Activated naive CD4-positive, alpha-beta T cell treated with anti-CD3 and anti-CD28 coated beads, Interleukin-2, amount 50 U/mL, for 72 hours (primary cell): ENCODE results near the gene KCTD1. TPM values are rescaled to one million over a fixed set of nuclear protein-coding genes. Genes with fewer than 3 reads are reported as not detected.

Experiments
- ATAC-seq, 2 donors: fragments of 150-1000 bp; cut with Tn5 transposase; 2 replicates each; pipeline ENCODE4 v1.10.0; 2021; ENCODE audit warnings: mild to moderate bottlenecking in 2 of 2, moderate library complexity in 2 of 2
- DNase-seq, 2 donors: peaks; one replicate each; pipeline ENCODE4 v3.0.0; 2021 to 2022; ENCODE audit warnings: low spot score in 2 of 2
- H3K27ac Mint-ChIP-seq, 2 donors: one replicate each; pipeline ENCODE4 v1.8.0; 2022; ENCODE audit warnings: mild to moderate bottlenecking in 2 of 2, mixed read lengths in 2 of 2
- H3K36me3 Mint-ChIP-seq, 2 donors: one replicate each; pipeline ENCODE4 v1.8.0; 2022; ENCODE audit warnings: mixed read lengths in 2 of 2
- H3K9me3 Mint-ChIP-seq, 2 donors: one replicate each; pipeline ENCODE4 v1.8.0; 2022; ENCODE audit warnings: mixed read lengths in 2 of 2
- total RNA-seq, 2 donors: library from RNA; stranded (reverse); gene quantifications; one replicate each; pipeline ENCODE4 v1.2.3, GENCODE V29; 2022

Gene KCTD1
- total RNA-seq, 2 donors from 2014 or later = 1.4 to 4.5 TPM

- no peak for DNase-seq
- no peaks in the 10 kb centered on the region for H3K36me3 Mint-ChIP-seq
- H3K27ac Mint-ChIP-seq = no peak overlapping the region
- no peak for ATAC-seq
- no peaks in the 10 kb centered on the region for H3K9me3 Mint-ChIP-seq
Measured at GRCh38 chr18:26477828-26478466, 70.4 kb downstream of the KCTD1 start.

- Mint-ChIP-seq H3K36me3 (no peaks in the 10 kb centered on the region), H3K27ac (no peak overlapping the region), H3K9me3 (no peaks in the 10 kb centered on the region)
- ATAC-seq = no peak
- DNase-seq = no peak
Measured at GRCh38 chr18:26476697-26477096, 71.7 kb downstream of the KCTD1 start.

- no peaks in the 10 kb centered on the region for H3K9me3 Mint-ChIP-seq
- no peak overlapping the region for H3K27ac Mint-ChIP-seq
- H3K36me3 Mint-ChIP-seq = no peaks in the 10 kb centered on the region
- ATAC-seq (no peak), DNase-seq (no peak)
Measured at GRCh38 chr18:26474542-26474941, 73.8 kb downstream of the KCTD1 start.

GRCh38 chr18:26473672-26474071 lies 74.7 kb downstream of the KCTD1 start:
- H3K9me3 Mint-ChIP-seq = no peaks in the 10 kb centered on the region
- no peak for DNase-seq
- no peak for ATAC-seq
- H3K36me3 Mint-ChIP-seq = no peaks in the 10 kb centered on the region
- H3K27ac Mint-ChIP-seq = no peak overlapping the region

- no peak for DNase-seq
- no peaks in the 10 kb centered on the region for H3K9me3 Mint-ChIP-seq
- no peak for ATAC-seq
- H3K36me3 Mint-ChIP-seq = no peaks in the 10 kb centered on the region
- H3K27ac Mint-ChIP-seq = peak overlapping the region in 1 of 2 donors; percentile 33
Measured at GRCh38 chr18:26471826-26472225, 76.5 kb downstream of the KCTD1 start.

- H3K36me3 Mint-ChIP-seq = no peaks in the 10 kb centered on the region
- H3K27ac Mint-ChIP-seq = peak overlapping the region in 1 of 2 donors; percentile 5
- DNase-seq (no peak), ATAC-seq (no peak)
- no peaks in the 10 kb centered on the region for H3K9me3 Mint-ChIP-seq
Measured at GRCh38 chr18:26471027-26471426, 77.3 kb downstream of the KCTD1 start.

- Mint-ChIP-seq H3K27ac (no peak overlapping the region), H3K9me3 (no peaks in the 10 kb centered on the region), H3K36me3 (no peaks in the 10 kb centered on the region)
- ATAC-seq = no peak
- no peak for DNase-seq
Measured at GRCh38 chr18:26470011-26470637, 78.2 kb downstream of the KCTD1 start.

- H3K27ac Mint-ChIP-seq = no peak overlapping the region
- no peaks in the 10 kb centered on the region for H3K9me3 Mint-ChIP-seq
- DNase-seq = no peak
- no peak for ATAC-seq
- no peaks in the 10 kb centered on the region for H3K36me3 Mint-ChIP-seq
Measured at GRCh38 chr18:26468931-26469340, 79.4 kb downstream of the KCTD1 start.

- Mint-ChIP-seq H3K27ac (no peak overlapping the region), H3K36me3 (no peaks in the 10 kb centered on the region), H3K9me3 (no peaks in the 10 kb centered on the region)
- DNase-seq = no peak
- no peak for ATAC-seq
Measured at GRCh38 chr18:26466026-26466425, 82.3 kb downstream of the KCTD1 start.

GRCh38 chr18:26465431-26465830 lies 82.9 kb downstream of the KCTD1 start:
- ATAC-seq = no peak
- Mint-ChIP-seq H3K27ac (no peak overlapping the region), H3K36me3 (no peaks in the 10 kb centered on the region), H3K9me3 (no peaks in the 10 kb centered on the region)
- no peak for DNase-seq

GRCh38 chr18:26464128-26465011 lies 84.0 kb downstream of the KCTD1 start:
- DNase-seq (no peak), ATAC-seq (no peak)
- no peaks in the 10 kb centered on the region for H3K36me3 Mint-ChIP-seq
- H3K27ac Mint-ChIP-seq = peak overlapping the region; percentile 55 to 72
- no peaks in the 10 kb centered on the region for H3K9me3 Mint-ChIP-seq

GRCh38 chr18:26462355-26462754 lies 86.0 kb downstream of the KCTD1 start:
- no peak for DNase-seq
- no peak for ATAC-seq
- no peaks in the 10 kb centered on the region for H3K36me3 Mint-ChIP-seq
- H3K9me3 Mint-ChIP-seq = no peaks in the 10 kb centered on the region
- H3K27ac Mint-ChIP-seq = no peak overlapping the region

- no peak for DNase-seq
- ATAC-seq = no peak
- Mint-ChIP-seq H3K9me3 (no peaks in the 10 kb centered on the region), H3K27ac (no peak overlapping the region), H3K36me3 (no peaks in the 10 kb centered on the region)
Measured at GRCh38 chr18:26461405-26461804, 86.9 kb downstream of the KCTD1 start.

GRCh38 chr18:26460449-26461091 lies 87.8 kb downstream of the KCTD1 start:
- ATAC-seq = no peak

GRCh38 chr18:26459884-26460283 lies 88.5 kb downstream of the KCTD1 start:
- Mint-ChIP-seq H3K27ac (no peak overlapping the region), H3K9me3 (no peaks in the 10 kb centered on the region), H3K36me3 (peaks cover 0 to 4% of the 10 kb centered on the region in 2 donors)
- ATAC-seq (no peak), DNase-seq (no peak)

More at GRCh38 chr18:26460449-26461091, 87.8 kb downstream of the KCTD1 start:
- Mint-ChIP-seq H3K9me3 (no peaks in the 10 kb centered on the region), H3K36me3 (peaks cover 0 to 4% of the 10 kb centered on the region in 2 donors), H3K27ac (peak overlapping the region in 1 of 2 donors; percentile 65)
- no peak for DNase-seq

- Mint-ChIP-seq H3K36me3 (peaks cover 0 to 4% of the 10 kb centered on the region in 2 donors), H3K9me3 (no peaks in the 10 kb centered on the region), H3K27ac (no peak overlapping the region)
- DNase-seq (no peak), ATAC-seq (no peak)
Measured at GRCh38 chr18:26459340-26459739, 89.0 kb downstream of the KCTD1 start.
